Jurkat, Clone E6-1 (cell line): ENCODE measurements around the gene CORO1C.
A peak's percentile ranks its signal among the peaks of the same experiment; 100 is the strongest.
"Not testable (repeated sequence)": the region's sequence is repeated elsewhere in the genome, so short reads cannot be mapped to it uniquely, and the experiment has no call there.

Experiments
- DNase-seq: peaks from one replicate; pipeline ENCODE4 v3.0.0-alpha.2; 2011; ENCODE audit warnings: low read depth, low spot score
- H3K4me3 ChIP-seq: 2 replicates; pipeline ENCODE4 v1.5.1; 2011; ENCODE audit warnings: mild to moderate bottlenecking, low read length, control low read depth, moderate library complexity

The CORO1C gene

DNA sequence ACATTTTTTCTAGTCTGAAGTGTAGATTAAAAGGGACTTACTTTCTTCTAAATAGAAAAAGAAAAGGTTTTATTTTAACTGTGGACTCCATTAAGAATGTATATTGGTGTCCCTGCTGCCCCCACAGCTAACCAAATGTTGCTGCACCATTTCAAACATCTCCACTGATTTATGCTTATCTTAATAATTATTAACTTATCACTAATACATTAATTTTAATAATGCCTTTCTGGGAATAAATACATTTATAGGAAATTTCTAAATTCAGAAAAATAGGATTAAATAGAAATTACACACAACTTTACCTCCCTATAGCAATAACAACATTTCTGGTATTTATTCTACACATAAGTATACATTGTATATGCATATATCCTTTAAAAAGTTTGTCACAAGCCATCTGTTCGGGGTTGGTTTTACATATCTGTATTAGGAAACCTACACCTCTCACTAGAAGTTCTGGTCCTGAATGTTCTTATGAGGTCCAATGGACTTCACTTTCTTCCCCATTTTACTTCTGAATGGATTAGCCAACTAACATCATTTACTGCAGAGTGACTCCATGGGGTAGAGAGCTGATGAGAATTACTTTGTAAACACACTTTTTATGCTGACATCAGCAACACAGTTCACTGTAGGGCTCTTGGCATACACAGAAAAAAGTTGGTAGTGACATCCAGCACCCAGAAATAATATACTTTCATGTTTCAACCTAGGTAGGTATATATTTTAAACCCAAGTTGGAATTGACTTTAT is 88.2 kb downstream of the CORO1C start:
- H3K4me3 ChIP-seq, result no peak overlapping the region

DNA sequence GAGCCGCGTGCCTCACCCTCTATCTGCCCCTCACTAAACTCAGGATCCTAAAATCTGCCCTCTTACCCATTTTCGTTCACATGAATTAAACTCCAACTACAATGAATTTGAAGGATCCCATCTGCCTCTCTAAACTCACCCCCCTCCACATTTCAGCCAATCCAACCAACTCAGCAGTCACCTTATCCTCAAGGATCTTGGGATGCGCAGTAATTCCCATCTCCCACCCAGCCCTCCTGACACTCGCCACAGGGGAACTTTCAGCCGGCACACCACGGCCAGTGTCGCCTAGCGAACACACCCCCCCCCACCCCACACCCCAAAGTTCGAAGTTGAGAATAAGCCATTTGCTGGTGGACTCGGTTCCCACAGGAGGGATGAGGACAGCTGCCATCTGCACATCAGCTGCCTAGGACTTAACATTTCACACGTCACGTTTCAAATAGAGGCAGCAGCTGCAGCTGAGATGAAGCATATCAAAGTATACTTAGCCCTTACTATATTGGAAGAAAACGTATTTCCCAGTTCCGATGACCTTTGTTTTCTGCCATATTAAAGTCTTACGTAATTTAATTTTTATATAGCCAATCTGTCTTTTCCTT is 88.9 kb downstream of the CORO1C start:
- H3K4me3 ChIP-seq, result no peak overlapping the region
- DNase-seq, result no peak

More for the DNA sequence above, 88.2 kb downstream of the CORO1C start:
- no peak for DNase-seq

- H3K4me3 ChIP-seq, result no peak overlapping the region
- DNase-seq, result no peak
These were observed 89.7 kb downstream of the CORO1C start for GRCh38 chr12:108641446-108642268.

DNA sequence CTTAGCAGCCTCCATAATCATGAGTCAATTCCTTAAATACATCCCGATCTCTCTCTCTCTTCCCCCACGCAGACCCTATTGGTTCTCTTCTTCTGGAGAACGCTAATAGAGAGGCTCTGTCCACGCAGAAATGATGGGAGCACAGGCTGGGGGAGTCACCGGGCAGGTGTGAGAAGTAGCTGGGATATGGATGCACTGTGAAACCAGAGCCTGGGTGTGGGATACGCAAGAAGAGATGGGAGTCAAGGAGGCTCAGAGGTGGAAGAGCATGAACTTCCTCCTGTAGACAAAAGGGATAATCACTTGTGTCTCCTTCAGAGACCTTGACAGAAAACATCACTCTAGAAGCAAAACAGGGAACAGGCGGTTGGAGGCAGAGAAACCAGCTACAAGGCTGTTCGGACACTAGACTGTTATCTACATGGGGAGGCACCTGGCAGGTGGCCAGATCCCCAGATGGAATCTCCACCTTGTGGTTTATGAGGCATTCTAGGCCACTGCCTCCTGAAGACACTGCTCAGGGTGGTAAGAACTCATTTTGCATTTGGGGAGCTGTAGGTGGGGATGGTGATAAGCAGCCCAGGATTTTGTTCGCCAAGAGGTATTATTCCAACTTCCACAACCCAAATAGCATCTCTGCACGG is 90.4 kb downstream of the CORO1C start:
- H3K4me3 ChIP-seq, result no peak overlapping the region
- DNase-seq, result no peak

- DNase-seq, result no peak
- H3K4me3 ChIP-seq, result no peak overlapping the region
These were observed 92.1 kb downstream of the CORO1C start for GRCh38 chr12:108638997-108639822.

DNA sequence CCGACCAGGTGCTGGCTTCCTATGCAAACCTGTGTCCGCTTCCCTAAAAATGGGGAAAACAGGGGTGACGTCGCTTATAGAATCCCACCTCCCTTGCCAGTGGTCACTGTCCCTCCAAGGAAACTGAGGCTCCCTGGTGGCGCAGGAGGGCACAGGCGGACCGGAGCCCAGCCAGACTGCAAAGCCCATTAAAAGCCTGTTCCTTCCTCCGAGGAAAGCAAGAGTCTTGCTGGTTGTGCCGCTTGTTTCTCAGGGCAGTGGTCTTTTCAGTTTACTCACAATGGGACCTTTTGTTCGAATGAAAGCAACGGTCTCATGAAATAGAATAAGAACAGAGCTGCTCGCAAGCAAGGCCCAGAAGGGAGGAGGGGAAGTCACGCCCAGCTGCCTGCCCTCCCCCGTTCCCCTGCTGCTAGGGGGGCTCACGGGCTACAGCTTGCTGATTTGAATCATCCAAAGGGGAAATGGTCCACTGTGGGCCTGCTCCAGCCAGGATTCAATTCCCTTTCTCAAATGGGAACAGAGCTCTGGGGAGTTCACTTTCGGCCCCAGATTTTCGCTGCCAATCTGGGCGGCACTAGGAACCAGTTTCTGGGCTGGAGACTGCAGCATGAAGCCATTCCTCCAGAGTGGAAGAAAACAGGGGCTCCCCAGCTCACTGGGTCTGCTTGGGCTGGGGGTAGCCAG is 93.0 kb downstream of the CORO1C start:
- no peak for DNase-seq
- H3K4me3 ChIP-seq, result no peak overlapping the region; the same call in 1 of the 2 replicates

DNA sequence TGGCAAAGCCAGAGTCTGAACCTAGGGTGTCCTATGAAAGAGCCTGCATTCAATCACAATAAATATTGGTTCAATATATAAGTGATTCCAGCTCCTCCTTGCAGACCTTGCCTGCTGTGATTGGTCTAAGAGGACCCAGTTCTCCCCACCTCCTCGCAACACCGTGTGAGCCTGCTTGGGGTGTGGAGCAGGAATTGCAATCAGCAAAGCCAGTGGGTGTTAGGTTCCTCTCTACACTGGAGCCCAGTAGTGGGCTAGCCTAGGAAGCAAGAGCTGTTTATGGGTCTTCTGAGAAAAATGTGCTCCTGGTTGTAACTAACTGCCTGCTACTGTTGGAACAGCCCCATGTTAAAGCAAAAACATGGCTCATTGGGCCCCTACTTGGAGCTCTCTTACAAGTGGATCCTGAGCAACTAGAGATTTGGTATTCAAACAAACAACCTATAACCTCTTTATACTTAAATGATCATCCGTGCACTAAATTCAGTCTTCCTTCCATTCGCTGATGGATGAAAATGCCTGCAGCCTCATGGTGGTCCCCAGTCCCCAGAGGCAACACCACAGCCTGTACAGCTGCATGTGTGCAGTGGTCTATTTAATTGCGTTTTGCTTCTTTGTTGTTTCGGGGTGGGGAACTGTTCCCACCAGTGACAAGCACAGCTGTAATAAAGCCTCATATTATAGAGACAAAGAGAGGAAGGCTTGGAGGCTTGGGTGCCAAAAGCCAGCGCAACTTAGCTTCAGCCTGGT is 93.9 kb downstream of the CORO1C start:
- no peak for DNase-seq
- H3K4me3 ChIP-seq, result peak overlapping the region; percentile 25

GRCh38 chr12:108635997-108636808 is 95.1 kb downstream of the CORO1C start:
- peak overlapping the region; percentile 85 for H3K4me3 ChIP-seq
- peak; percentile 84 for DNase-seq

DNA sequence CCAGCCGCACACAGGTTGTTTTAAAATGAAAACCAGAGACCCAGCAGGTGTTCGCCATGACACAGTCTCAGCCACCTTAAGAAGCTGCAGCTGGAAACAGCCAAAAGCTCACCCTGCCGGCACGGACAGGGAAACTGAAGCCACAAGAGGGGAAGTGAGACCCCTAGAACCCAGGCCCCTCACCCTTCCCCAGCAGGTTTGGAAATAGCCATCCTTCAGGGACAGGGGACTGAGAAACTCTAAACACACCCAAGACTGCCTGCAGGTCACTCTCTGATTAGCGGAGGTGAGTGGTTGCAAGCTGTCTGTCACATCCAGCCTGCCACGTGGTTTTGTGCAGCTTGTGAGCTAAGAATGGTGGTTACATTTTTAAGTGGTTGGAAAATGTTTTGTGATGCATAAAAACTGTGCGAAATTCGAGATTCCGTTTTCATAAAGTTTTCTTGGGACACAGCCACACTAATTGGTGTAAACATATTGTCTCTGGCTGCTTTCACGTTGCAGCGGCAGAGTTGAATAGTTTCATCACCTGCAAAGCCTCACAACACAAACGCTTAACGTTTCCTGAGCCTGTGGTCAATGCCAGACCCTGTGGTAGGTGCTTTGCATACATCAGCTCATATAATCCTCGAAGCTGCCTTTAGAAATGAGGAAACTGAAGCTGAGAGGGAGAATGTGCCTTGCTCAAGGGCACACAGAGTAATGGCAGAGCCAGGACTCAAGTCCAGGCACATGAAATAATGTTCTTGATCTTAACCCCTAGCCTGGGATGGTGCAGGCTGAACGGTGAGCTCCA is 95.9 kb downstream of the CORO1C start:
- DNase-seq, result peak; percentile 95
- H3K4me3 ChIP-seq, result peak overlapping the region; percentile 85

GRCh38 chr12:108634341-108634751 is 97.0 kb downstream of the CORO1C start:
- DNase-seq, result peak; percentile 88
- peak overlapping the region; percentile 85 for H3K4me3 ChIP-seq

DNA sequence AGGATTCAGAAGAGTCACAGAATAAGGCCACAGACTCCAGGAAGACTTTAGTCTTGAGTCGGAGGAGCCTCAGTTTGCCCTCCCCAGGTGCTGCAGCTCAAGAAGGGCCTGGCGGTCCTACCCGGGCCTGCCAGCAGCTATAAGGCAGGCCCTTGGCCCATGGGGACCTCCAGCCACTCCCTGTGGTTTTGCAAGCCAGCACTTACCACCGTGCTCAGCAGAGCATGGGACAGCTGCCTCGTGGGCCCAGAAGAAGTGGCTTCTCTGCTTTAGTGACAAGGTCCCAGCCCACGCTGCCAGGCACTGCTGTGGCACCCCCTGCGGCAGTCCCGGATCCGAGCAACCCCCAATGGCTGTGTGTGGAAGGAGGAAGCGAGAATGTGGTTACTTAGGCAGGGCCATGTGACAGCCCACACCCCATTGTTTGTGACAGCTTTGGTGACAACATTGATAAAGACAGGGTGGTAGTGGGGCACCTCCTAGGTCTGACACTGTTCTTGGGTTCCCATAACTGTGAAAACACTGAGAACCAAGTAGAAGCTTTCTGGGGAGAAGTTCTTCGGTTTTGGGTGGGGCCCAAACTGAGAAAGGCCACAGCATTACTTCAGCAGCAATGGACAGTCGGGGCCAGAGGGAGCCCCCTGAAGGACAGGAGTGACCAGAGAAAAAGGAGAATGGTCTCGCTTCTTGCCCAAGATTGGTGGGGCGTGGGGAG is 97.6 kb downstream of the CORO1C start, which contains the start of gene SELPLG:
TSS of gene SELPLG (minus strand) at position 361 of the 715 bp plus-strand sequence. CDS start 9,587 bp downstream, outside the sequence.
- peak within 1 kb of the TSS; percentile 85 for H3K4me3 ChIP-seq
- peak; percentile 89 for DNase-seq

DNA sequence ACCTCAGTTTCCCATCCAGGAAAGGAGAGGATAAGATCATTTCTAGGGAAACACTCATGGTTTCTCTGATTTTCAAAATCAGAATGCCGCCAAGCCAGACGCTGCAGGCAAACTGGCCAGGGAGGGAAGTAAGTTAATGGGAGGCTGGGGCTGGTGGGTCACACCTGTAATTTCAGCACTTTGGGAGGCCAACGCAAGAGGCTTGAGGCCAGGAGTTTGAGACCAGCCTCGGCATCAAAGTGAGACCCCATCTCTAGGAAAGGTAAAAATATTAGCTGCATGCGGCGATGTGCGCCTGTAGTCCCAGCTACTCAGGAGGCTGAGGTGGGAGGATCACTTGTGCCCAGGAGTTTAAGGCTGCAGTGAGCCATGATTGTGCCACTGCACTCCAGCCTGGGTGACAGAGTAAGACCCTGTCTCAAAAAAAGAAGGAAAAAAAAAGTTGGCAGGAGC is 98.2 kb downstream of the CORO1C start:
- DNase-seq, result no peak
- H3K4me3 ChIP-seq, result peak overlapping the region; percentile 85

DNA sequence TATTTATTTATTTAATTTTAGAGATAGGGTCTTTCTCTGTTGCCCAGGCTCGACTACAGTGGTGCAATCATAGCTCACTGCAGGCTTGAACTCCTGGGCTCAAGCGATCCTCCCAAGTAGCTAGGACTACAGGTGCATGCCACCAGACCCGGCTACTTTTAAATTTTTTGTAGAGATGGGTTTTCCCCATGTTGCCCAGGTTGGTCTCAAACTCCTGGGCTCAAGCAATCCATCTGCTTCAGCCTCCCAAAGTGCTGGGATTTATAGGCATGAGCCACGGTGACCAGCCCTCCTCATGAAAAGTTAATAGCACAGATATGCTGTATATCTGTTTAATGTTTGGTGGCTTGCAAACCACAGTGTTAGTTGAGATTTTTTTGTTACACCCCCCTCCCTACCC is 100.1 kb downstream of the CORO1C start:
- DNase-seq, result not testable (repeated sequence)
- peak overlapping the region; percentile 85 for H3K4me3 ChIP-seq

DNA sequence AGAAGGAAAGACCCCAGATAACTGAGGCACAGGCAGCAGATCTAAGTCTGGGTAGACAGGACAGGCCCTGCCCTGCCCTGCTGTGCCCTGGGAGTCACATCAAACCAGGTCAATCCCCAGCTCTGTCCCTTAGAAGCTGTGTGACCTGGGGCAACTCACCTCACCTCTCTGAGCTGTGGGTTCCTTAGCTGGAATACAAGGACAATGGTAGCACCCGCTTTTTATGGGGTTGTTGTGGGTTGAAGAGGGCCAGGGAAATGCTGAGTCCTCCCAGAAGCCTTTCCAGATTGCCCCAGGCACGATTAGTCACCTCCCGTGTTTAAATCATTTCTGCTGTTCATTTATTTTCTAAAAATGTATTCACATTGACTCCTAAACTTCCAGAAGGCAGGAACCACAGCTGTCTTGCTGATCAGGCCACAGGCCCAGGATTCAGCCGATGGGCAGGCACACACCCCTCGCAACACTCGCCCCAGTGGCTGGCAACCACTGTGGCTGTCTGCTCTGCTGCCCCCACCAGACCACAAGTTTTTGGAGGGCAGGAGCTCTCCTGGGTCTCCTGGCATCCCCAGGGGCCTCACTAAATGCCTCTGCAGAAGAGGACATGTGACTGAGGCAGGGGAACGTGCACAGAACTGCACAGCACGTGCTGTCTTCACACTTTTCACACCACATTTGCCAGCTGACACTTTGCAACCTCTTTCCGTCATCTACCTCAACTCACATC is 100.7 kb downstream of the CORO1C start:
- H3K4me3 ChIP-seq, result no peak overlapping the region
- DNase-seq, result no peak
